ENCODE measurements around the gene METTL26. TPM values are rescaled to one million over a fixed set of nuclear protein-coding genes. Genes with fewer than 3 reads are reported as not detected.

Gene METTL26
- total and polyA plus RNA-seq, 11 donors, result 39.6 to 187 (median 58.5) TPM

GRCh38 chr16:678858-679813 lies 43.0 kb upstream of the METTL26 start:
- Histone ChIP-seq H3K4me3 (peak overlapping the region in 11 of 12 donors; percentile 23 to 100 (median 65)), H3K36me3 (peaks cover 0 to 24% (median 21%) of the 10 kb centered on the region in 9 donors), H3K9me3 (no peaks in the 10 kb centered on the region), H3K4me1 (peaks cover 10 to 65% (median 43%) of the 10 kb centered on the region in 12 donors), H3K27ac (peak overlapping the region in 11 of 12 donors; percentile 82 to 99 (median 92)), H3K27me3 (no peaks in the 10 kb centered on the region)
- intact Hi-C loops (cut with DNase I), result no loop called here
- TF ChIP-seq, protein P1, sequence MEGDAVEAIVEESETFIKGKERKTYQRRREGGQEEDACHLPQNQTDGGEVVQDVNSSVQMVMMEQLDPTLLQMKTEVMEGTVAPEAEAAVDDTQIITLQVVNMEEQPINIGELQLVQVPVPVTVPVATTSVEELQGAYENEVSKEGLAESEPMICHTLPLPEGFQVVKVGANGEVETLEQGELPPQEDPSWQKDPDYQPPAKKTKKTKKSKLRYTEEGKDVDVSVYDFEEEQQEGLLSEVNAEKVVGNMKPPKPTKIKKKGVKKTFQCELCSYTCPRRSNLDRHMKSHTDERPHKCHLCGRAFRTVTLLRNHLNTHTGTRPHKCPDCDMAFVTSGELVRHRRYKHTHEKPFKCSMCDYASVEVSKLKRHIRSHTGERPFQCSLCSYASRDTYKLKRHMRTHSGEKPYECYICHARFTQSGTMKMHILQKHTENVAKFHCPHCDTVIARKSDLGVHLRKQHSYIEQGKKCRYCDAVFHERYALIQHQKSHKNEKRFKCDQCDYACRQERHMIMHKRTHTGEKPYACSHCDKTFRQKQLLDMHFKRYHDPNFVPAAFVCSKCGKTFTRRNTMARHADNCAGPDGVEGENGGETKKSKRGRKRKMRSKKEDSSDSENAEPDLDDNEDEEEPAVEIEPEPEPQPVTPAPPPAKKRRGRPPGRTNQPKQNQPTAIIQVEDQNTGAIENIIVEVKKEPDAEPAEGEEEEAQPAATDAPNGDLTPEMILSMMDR (IDR thresholded peaks at IDR 0.05), result no peak
- TF ChIP-seq POLR2A (IDR thresholded peaks at IDR 0.05), result peak in 1 of 2 donors; percentile 8
- peak; percentile 21 to 49 (median 43) for ATAC-seq
- 23 to 34% (median 25%) methylated on average over 22 to 52 of the region's 52 CpGs for WGBS, 4 donors
- DNase-seq, result peak; percentile 78 to 89 (median 86)

GRCh38 chr16:678209-678857 lies 42.2 kb upstream of the METTL26 start:
- H3K4me1 ChIP-seq, result peaks cover 7 to 62% (median 38%) of the 10 kb centered on the region in 12 donors
- intact Hi-C loops (cut with DNase I), result no loop called here
- TF ChIP-seq POLR2A (IDR thresholded peaks at IDR 0.05), result no peak
- TF ChIP-seq, protein P1 (IDR thresholded peaks at IDR 0.05), result no peak
- WGBS, 4 donors, result 76 to 89% (median 81%) methylated on average over 15 to 21 of the region's 21 CpGs
- no peak for DNase-seq
- no peaks in the 10 kb centered on the region for H3K9me3 ChIP-seq
- no peaks in the 10 kb centered on the region for H3K27me3 ChIP-seq
- ATAC-seq, result no peak
- peaks cover 0 to 30% (median 24%) of the 10 kb centered on the region in 9 donors for H3K36me3 ChIP-seq
- peak overlapping the region in 1 of 12 donors; percentile 96 for H3K27ac ChIP-seq
- H3K4me3 ChIP-seq, result no peak overlapping the region

GRCh38 chr16:677316-678190 lies 41.4 kb upstream of the METTL26 start:
- DNase-seq, result no peak
- WGBS, 4 donors, result 61 to 74% (median 67%) methylated on average over 30 to 57 of the region's 57 CpGs

More at GRCh38 chr16:677316-678190, 41.4 kb upstream of the METTL26 start:
- Histone ChIP-seq H3K4me1 (peaks cover 3 to 54% (median 30%) of the 10 kb centered on the region in 12 donors), H3K36me3 (peaks cover 0 to 30% (median 24%) of the 10 kb centered on the region in 9 donors), H3K27me3 (no peaks in the 10 kb centered on the region), H3K4me3 (no peak overlapping the region), H3K27ac (no peak overlapping the region), H3K9me3 (no peaks in the 10 kb centered on the region)
- no peak for ATAC-seq
- intact Hi-C loops (cut with DNase I), result no loop called here
- no peak for TF ChIP-seq POLR2A (IDR thresholded peaks at IDR 0.05)
- TF ChIP-seq, protein P1 (IDR thresholded peaks at IDR 0.05), result no peak

Measured in heart left ventricle (tissue), 16 donors.